GM21619 (cell line): Measurements from ENCODE around the gene SENP2.
"Not testable (repeated sequence)": the region's sequence is repeated elsewhere in the genome, so short reads cannot be mapped to it uniquely, and the experiment has no call there.

Experiments
- ATAC-seq: cut with Tn5 transposase; IDR thresholded peaks from one replicate; pipeline ENCODE4 v1.9.1; 2021; ENCODE audit not compliant: unreplicated experiment

Gene SENP2

DNA sequence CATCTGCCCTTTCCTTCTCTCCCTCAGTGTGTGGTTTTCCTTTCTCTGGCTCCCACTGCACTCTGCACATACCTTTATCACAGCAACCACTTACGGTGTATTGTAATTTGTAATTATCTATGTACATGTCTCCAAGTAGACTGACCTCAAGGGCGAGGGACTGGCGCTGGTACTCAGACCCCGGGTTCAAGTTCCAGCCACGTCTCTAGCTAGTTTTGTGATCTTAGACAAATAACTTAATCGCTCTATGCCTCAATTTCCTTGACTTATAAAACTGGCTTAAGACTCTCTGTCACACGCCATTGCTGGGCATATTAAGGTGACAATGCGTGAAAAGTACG, 607 bp upstream of the SENP2 start:
- no peak for ATAC-seq

DNA sequence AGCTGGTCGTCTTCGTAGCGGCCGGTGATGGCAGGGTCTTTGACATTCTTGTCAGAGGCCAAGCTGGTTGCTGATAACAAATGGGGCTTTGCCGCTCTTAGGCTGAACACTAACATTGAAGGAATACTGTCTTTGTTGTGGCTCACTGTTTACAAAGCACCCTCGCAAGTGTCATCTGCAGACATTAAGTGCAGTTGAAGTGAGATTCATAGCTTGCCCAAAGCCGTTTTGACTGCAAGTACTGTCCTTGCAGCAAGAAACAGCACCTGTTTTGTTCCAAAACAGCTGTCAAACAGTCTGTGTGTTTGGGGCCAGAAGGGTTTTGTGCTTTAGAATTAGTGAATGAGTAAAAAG, 568 bp downstream of the SENP2 start:
- ATAC-seq: no peak

DNA sequence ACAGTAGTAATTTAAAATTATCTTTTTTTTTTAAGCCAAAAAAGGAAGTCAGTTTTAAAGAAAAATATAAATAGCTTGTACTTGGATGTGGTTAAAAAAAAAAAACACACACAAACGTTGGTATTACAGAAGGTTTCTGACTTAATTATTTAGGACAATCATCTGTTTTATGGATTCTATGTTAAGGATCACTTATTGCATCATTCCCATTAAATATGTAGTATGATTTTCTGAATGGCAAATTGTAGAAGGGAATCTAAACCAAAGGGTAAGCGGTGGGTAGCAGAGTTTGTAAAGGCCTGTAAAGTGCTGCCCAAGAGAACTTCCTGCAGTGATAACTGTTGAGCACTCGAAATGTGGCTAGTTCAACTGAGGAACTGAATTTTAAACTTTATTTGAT, 8.0 kb downstream of the SENP2 start:
- ATAC-seq: no peak

DNA sequence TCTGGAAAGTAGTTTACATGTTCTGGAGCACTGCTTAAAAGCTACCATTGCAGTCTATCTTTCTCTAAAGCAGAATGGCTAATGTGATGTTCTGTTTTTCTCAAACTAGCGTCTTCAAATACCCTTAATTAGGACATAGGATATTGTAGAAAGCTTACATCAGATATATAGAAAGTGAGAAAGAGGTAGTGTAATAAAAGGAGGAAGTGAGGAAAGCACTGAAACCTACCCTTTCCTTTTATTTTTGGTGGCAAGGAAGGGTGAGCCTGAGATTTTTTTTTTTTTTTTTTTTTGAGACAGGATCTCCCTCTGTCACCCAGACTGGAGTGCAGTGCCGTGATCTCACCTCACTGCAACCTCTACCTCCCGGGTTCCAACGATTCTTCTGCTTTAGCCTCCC, 9.4 kb downstream of the SENP2 start:
- no peak for ATAC-seq

DNA sequence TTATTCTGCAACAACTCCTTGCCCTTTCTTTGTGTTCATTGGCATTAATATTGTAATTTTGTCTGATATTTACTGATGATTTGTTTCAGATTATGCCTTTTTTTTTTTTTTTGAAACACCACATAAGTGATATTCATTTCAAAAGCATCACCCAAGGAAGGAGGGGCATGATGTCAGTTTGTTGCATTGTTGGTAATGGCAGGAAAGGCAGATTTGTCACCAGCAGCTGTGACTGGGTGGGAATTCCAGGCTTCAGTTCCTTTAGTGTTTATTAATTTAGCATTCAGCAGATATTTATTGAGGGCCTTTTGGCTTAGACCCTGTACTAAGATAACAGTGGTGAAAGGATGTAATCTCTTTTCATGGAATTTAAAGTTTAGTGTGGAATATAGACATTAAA, 19.5 kb downstream of the SENP2 start:
- ATAC-seq: no peak

DNA sequence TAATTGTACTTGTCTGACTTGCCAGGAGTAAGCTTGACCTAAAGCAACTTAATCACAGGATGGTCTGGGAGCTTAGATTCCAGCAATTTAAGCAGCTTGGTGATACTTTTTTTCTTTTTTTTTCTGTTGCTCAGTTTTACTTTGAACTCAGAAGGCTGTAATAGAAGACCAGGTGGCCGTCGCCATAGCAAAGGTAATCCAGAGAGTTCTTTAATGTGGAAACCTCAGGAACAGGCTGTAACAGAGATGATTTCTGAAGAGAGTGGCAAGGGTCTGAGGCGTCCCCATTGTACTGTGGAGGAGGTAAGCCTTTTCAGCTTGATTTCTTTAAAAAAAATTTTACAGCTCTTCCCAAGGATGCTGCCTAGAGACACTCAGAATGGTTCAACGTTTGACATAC, 20.1 kb downstream of the SENP2 start:
- ATAC-seq: no peak

DNA sequence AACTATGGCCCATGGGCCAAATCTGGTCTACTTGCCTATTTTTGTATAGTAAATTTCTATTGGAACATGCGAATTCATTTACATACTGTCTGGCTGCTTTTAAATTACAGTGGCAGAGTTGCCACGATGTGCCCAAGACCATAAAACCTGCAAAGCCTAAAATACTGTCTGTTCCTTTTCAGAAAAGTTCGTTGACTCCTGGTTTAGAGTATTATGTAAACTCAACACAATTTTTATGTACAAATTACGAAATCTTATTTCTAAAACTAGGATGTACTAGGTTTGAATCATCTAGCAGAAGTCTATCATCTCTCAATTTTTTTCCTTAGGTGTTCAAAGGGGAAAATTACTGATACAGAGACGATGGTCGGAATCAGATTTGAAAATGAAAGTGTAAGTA, 26.9 kb downstream of the SENP2 start:
- no peak for ATAC-seq

DNA sequence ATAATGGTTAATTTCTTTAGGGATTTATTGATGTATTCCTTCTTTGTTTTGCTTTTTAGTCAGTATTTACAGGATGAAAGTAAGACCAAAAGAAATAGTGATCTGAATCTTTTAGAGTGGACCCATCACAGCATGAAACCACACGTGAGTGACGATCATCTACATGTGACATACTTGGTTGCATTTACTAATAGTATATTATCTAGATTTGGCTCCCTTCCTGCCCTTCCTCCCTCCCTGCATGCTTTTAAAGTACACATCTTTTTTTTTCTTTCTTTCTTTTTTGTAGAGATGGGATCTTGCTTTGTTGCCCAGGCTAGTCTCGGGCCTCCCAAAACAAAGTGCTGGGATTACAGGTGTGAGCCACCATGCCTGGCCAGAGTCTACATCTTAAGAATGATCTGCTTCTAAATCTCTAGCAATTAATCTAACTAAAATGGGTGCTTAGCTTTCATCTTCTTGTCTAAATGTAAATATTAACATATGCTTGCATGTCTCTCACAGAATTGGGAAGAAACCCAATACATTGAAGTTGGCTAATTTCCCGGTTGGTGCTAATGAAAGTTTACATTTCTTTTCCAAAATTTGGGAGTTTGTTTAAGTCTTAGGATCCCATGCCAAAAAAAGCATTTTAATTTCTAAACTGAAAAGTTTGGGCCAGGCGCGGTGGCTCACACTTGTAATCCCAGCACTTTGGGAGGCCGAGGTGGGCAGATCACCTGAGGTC, 38.0 kb downstream of the SENP2 start:
- no peak for ATAC-seq

DNA sequence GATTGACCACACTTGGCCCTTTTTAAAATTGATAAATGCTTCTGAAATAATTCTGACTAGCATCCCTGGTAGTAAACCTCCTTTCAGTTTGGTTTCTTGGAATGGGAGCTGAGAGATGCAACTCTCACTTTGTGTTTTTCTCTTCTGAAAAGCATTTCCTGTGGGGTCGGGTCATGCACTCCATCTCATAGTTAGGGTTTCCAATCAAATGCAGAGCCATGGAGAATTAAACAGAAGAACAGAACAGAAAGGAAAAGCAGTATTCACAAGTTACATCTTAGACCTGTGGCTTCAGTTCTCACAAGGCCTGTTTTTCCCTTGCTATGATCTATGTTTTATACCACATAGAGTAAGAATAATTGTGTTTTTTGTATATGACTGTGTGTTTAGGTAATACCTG, 39.7 kb downstream of the SENP2 start:
- ATAC-seq: no peak

DNA sequence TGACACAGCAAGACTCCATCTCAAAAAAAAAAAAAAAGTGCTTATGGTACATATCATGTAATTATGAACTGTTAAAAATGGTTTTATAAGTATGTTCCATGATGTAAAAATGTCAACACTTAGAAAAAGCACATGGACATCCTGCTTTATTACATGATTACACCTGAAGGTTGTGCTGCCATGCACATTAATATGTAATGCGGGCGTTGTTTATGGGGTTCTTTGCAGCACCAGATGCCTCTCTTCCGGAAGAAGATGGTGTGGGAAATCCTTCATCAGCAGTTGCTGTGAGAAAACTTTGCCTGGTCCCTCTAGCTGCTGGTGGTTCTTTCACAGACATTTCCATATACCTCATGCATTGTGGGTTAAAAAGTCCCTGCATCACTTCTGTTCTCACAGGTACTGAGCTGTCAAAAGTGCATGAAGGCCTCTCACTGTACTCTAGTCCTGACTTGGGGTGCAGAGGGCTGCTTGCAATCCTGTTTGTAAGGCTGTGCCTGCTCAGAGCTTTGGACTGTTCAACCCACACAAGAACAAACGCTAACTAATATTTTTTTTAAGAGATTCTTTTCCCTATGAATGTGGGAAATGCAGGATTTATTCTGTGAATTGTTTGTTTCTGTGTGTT, 43.6 kb downstream of the SENP2 start:
- ATAC-seq: no peak

DNA sequence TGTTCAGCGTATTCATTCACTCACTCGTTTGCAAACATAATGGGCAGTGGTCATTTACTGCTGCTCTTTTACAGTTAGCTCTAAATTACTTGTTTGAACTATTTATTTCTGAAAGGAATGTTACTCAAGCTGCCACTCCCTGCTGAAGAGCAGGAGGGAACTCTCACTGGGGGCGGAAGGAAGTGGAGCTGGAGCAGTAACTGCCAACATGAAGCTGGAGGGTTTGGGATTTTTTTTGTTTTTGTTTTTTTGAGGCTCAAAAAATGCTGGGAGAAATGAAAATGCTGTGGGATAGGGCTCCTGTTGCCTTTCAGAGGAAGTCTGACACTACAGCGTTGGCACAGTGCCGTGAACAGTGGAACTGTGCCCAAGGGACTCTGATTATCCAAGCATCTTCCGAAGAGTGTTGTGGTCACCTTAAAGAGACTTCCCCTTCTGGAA, 44.1 kb downstream of the SENP2 start:
- no peak for ATAC-seq

DNA sequence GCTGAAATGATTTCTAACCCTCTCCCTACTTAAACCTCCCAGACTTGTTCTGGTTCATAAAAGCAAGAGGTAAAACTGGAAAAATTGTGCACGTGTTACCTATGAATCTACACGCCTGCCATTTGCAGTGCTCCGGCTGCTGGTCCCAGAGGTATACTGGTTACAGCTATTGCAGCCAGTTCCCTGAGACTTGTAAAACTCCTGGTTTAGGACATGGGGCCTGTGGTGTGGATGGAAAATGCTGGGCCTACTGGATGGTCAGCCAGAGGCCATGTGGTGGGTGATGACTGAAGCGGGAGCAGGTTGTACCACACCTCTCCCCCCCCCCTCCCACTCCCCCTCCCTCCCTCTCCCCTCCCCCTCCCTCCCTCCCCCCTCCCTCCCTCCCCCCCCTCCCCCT, 45.0 kb downstream of the SENP2 start:
- ATAC-seq: no peak

DNA sequence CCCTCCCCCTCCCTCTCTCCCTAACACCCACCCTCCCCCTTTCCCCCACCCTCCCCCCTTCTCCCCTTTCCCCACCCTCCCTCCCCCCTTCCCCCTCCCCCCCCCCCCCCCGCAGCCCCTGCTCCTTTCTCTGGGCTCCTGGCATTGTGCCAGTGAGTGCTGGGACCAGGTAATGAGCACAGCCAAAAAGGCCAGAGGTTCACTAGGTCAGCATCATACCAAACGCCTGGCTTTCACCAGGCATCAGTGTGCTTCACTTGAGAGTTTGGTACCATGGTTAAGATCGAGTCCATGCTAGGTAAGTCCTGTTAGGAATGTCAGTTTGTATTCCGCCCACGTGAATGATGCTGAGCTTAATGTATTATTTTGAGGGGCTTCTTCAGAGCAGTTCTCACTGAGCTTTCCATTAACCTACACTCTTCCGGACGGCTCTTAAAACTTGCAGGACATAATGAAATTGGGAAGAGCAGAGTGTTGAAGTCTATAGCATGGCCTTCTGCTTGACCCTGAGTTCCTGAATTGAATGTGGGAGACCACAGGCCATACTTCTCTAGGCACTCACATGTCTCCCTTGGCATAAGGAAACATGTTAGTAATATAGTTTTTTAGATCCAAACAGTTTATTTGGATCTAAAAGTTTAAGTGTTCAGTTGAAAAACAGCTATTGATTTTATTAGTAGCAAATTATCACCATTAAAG, 45.6 kb downstream of the SENP2 start:
- ATAC-seq: no peak

DNA sequence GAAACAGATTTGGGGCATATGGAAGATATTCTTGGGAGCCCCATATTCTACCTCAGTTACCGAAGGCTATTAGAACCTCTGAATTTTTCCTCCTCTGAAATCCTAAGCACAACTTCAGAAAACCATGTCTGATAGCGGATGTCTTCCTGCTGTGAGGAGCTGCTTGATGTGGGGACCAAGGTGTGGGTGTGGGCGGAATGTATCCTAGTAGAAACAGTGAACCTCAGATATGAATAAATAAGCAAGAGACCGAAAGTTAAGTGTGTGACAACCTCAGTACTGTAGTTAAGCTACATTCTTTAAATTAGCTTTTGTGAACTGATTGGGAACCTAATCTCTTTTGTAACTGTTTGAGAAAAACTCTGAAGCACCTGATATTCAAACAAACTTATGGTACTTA, 46.9 kb downstream of the SENP2 start:
- no peak for ATAC-seq

DNA sequence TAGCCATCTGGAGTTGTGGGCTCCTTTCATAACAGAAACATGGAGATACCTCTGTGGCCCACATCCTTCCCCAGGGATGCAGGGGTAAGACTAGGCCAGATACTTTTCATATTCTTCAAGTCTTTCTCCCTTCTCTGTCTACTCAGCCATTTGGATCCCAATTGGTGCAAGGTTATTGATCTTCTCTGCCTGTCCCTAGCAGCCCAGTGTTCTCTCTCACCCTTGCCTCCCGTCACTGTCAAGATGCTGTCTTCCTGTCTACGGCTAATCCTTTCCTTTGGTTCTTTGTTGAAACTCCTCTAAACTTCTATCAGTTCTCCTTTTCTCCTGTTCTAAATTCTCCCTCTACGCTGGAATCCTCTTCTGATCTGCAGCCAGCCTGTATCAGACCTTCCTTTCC, 51.3 kb downstream of the SENP2 start:
- no peak for ATAC-seq

DNA sequence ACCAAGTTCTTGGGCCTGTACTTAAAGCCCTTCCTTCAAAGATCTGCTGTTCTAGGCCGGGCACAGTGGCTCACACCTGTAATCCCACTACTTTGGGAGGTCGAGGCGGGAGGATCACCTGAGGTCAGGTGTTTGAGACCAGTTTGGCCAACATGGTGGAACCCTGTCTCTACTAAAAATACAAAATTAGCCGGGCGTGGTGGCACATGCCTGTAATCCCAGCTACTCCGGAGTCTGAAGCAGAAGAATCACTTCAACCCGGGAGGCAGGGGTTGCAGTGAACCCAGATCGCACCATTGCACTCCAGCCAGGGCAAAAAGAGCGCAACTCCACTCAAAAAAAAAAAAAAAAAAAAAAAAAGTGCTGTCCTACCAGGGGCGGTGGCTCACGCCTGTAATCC, 52.6 kb downstream of the SENP2 start:
- ATAC-seq: not testable (repeated sequence)

DNA sequence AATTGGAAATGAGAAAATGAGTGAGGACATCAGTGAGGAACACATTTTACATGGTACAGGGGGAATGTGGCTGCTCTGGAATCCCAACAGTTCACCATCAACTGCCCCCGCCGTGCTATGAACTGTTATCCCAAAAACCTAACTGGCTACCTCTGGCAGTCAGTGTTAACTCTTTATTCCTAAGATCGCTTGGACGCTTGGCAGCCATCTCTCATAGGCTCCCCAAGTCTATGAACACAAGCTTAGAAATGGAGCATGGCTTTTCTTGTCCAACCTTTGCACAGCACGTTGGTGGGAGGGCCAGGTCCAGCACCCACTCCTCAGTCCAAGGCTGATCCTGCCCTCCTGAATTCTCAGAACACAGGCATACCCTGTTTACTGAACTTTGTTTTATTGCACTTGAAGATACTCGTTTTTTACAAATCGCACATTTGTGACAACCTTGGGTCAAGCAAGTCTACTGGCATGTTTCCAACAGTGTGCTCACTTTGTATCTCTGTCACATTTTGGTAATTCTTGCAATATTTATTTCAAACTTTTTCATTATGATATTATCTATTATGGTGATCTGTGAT, 53.6 kb downstream of the SENP2 start:
- ATAC-seq: no peak

DNA sequence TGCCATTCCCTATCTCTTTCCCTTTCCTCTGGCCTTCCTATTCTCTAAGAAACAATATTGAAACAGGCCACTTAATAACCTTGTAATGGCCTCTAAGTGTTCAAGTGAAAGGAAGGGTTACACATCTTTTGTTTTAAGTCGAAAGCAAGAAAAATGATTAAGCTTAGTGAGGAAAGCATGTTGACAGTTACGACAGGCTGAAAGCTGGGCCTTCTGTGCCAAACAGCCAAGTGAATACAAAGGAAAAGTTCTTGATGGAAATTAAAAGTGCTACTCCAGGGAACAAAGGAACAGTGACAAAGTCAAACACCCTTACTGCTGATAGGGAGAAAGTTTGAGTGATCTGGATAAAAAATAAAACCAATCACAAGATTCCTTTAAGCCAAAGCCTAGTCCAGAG, 54.2 kb downstream of the SENP2 start:
- no peak for ATAC-seq

DNA sequence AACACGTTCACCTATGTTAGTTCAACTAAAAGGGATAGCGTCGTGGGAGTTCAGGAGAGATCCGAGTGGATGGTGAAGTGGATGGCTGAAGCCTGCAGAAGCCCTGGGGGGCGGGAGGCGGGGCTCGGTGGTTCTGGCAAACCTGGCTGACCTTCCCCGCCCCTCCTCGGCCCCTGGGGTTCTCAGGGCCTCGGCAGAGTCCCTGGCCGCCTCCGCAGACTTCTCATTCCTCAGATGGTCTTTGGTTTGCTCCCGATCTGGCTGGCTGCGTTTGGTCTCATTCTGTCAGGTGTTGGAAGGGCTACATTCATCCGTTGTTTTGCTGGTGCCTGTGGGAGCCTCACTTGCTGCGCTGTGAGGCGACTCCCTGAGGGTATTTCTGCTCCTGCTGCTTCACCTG, 59.1 kb downstream of the SENP2 start:
- ATAC-seq: not testable (repeated sequence)

DNA sequence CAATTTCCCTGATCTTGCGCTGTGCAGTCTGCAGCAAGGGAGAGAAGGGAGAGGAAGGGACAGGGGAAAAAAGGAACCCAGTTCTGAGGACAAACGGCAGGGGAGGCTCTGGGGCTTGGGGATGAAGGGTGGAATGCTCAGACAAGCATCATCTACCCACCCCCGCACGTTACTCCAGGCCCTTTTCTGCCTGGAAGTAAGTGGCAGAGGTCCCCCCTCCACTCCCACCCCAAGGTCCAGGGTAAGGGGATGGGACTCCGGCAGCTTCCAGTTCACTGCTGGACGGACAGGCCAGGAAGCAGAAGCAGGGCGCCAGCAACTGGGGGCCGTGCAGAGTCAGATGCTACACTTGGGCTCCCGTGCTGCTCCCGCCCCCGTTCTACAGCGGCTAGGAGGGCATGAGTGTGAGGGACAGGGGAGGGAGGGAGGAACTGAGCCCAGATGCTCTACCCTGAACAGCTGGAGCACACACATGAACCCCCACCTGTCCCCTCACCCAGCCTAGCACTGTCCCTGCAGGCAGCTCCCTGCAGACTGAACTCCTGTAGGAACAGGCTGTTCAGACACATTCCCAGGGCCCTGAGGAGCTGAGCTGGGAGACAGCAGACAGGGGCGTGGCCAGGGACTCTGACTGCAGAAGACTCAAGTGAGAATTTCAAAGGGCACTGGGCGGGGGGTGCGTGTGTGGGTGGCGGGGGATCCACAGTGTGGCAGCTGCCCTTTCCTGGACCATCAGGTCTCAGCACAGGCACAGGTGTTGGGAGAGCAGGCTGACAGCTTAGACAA, 59.7 kb downstream of the SENP2 start:
- no peak for ATAC-seq

DNA sequence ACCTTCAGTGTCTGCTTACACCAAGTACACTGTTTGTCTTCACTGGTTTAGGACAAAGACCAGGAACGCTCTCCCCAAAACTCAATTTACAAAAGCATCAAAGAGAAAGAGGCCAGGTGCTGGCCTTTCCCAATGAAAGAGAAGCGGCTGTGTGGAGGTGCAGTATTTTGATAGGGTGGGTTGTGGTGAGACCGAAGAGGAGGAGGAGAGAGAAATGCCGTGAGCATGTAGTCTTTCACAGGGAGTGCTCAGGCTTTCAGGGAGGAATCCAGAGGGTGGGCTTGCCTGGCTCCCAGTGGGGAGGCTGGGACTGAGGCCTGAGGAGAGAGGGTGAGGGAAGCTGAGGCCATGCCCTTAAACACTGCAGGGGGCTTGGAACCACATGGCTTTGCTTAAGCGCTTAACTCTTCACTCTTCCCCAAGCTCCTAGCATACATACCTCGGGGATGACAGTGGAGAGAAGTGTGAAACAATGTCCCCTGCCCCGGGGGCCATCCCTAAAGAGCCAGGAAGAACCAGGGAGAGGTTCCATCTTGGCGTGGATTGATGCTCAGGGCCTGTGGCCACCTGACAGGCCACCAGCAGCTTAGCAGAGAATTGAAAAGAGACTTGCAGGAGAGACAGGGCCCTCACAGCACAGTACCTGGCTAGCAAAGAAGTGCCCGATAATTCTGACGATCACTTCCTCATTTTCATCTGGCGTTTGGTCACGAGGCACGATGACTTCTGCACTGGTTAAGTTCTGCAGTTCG, 60.5 kb downstream of the SENP2 start:
- ATAC-seq: peak; percentile 66
